GM19099 (cell line): ENCODE results near the gene KCNAB3.

Source experiments
- POLR2A ChIP-seq: IDR thresholded peaks from 3 replicates; pipeline ENCODE4 v1.6.1; 2011; ENCODE audit warnings: low read depth; ENCODE audit not compliant: insufficient read length; ENCODE audit errors: extremely low read depth

The KCNAB3 gene

GRCh38 chr17:7881276-7882054, 48.2 kb downstream of the KCNAB3 start:
- TF ChIP-seq POLR2A: no peak

- TF ChIP-seq POLR2A: peak; percentile 38
Observed at GRCh38 chr17:7880076-7880868, 49.4 kb downstream of the KCNAB3 start.

- no peak for TF ChIP-seq POLR2A
Observed at GRCh38 chr17:7878234-7878633, 51.4 kb downstream of the KCNAB3 start.

GRCh38 chr17:7875804-7876370, 53.8 kb downstream of the KCNAB3 start:
- TF ChIP-seq POLR2A: no peak

GRCh38 chr17:7873051-7873450, 56.6 kb downstream of the KCNAB3 start:
- TF ChIP-seq POLR2A: no peak
